GM18868 (cell line): Measurements from ENCODE around the gene OR2AJ1.
A peak's percentile ranks its signal among the peaks of the same experiment; 100 is the strongest.

Experiments
- ATAC-seq: cut with Tn5 transposase; IDR thresholded peaks from one replicate; pipeline ENCODE4 v1.9.1; 2021; ENCODE audit warnings: mild to moderate bottlenecking, moderate library complexity; ENCODE audit not compliant: unreplicated experiment

Gene OR2AJ1

DNA sequence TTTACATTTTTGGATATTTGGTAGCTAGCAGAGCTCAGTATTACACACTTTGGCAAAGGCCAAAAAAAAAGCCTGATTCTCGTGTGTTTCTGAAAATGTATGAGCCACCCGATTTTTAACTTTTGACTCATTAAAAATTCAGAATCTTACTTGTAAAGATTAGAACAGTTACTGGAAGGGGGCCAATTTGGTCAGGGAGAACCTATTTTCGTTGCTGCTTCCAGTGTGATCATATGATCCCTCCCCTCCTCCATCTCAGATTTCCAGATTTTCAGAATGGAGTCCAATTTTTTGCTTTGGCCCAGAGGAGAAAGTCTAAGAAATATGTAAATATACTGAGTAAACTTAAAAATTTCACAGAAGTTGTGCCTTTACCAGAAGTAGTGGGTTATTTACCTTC lies 37.1 kb downstream of the OR2AJ1 start:
- no peak for ATAC-seq

DNA sequence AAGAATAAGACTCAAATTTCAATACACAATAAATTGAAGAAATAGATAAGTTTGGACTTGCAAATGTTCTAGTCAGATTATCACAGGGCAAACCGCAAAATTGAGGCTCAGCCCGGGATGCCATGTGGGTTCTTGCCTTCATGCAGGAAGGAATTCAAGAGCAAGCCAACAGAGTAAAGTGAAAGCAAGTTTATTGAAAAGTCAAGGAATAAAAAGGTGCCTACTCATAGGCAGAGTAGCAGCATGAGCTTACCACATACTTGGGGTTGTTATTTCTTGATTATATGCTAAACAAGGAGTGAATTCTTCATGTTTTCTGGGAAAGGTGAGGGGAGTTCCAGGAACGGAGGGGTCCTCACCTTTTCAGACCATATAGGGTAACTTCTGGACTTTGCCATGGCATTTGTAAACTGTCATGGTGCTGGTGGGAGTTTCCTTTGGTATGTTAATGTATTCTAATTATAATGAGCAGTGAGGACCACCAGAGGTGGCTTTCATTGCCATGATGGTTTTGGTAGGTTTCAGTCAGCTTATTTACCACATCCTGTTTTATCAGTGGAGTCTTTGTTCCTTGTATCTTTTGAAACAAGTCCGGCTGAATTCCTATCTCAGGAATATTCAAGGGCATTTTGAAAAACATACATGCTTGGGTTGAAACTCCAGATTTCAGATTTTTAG lies 38.4 kb downstream of the OR2AJ1 start:
- no peak for ATAC-seq

DNA sequence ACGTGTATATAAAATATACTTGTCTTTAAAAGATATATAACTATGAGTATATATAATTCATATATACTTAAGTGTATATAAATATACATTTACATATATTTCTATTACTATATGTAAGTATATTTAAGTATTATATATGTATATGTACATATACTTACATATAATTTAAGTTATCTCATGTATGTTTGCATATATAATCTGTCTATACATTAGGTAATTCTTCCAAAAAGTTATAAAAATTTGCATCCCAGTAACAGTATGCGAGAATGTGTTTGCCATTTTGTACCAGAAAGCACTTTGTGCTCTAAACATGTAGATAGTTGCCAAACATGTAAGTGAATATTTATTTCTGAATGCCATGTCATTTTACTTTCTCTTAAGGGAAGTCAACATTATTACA lies 40.2 kb downstream of the OR2AJ1 start, which contains the start of gene OR2AK2:
OR2AK2 (plus strand) TSS at position 301 of the 400 bp plus-strand sequence. CDS start 144 bp downstream, outside the sequence.
- no peak for ATAC-seq

DNA sequence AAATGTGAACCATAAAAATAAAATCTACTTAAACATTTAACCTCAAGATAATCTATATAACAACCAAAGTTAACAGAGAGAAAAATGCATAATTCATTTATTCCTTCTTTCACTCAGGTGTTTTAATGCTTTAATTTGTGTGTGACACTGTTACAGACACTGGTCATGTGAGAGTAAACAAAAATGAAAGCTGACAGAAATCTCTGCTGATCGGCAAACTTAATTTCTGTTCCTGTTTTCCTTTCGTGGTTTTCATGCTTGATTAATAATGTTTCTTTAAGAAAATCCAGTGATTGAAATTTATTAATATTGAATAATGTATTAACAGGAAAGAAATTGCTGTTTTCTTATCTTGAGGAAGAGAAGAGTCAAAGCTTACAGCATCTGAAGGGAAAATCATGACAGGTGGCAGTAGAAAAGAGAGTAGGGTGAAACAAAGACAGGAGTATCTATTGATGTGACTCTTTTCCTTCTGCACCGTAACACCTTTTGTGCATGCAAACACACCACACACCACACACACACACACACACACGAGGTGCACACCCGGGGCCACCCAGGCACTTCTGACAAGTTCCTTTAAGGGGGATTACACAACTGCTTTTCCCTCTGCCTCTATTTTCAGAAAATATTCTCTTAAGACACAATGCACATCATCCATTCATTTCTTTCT lies 42.0 kb downstream of the OR2AJ1 start:
- peak; percentile 74 for ATAC-seq
